HG03064 (cell line): ENCODE data around the gene HLCS.
A peak's percentile ranks its signal among the peaks of the same experiment; 100 is the strongest.
"Not testable (repeated sequence)": the region's sequence is repeated elsewhere in the genome, so short reads cannot be mapped to it uniquely, and the experiment has no call there.

Source experiments
- ATAC-seq: cut with Tn5 transposase; IDR thresholded peaks from one replicate; pipeline ENCODE4 v1.9.1; 2021; ENCODE audit warnings: low read depth; ENCODE audit not compliant: unreplicated experiment

The HLCS gene

DNA sequence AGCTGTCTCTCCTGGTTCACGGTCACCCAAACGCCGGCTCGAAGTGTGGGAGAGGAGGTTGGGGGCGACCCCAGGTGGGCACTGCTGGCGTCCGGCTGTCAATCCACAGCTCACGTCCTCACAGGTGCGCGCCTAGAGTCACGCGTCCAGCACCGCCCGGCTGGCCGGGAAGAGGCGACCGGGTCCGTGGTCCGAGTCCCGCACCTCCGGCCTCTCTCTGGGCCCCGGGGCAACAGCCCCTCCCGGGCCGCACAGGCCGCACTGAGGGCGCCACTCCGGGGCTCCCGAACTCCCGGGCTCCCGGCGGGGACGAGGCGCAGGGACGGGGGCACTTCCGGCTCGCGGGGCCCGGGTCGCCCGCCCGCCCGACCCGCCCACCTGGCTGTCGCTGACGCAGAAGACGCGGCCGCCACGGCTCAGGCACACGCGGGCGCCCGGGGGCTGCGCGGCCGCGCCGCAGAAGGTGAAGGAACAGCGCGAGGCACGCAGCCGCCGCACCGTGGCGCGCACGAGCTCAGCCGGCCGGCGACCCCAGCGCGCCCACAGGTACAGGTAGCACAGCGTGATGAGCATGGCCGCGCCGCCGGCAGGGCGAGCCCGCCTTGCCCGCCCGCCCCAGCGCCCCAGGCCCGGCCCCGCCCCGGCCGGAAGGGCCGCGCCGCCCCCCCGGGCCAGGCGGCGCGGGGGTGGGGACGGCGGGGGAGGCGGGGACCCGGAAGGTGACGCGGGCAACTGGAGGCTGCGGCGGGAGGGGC lies at the start of gene HLCS:
Gene HLCS (minus strand): TSS at position 604 of the 755 bp plus-strand sequence. CDS start 31 bp downstream, at position 573.
- ATAC-seq: peak; percentile 74

DNA sequence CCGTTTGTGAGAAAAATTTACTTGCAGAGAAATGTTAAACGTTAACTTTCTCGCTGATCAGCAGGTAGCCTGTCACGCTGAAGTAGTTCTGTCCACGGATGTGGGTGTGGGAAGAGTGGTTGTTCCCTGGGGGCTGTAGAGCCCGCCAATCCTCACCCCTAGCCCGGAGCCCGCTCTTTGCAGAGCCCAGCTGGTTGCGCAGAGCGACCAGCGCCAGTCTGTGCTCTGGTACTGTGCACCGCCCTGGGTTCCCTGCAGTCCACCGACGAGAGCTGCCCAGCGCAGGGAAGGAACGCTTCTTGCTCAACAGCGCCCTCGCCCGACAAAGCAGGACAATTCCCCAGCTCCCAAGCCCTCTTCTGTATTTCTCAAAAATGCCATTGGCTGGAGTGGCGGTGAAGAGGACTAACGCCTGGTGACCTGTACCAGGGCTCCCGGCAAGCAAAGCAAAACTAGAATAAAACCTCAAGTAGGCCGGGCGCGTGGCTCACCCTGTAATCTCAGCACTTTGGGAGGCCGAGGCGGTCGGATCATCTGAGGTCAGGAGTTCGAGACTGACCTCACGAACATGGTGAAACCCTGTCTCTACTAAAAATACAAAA lies 43.4 kb upstream of the HLCS start:
- ATAC-seq: peak; percentile 81

DNA sequence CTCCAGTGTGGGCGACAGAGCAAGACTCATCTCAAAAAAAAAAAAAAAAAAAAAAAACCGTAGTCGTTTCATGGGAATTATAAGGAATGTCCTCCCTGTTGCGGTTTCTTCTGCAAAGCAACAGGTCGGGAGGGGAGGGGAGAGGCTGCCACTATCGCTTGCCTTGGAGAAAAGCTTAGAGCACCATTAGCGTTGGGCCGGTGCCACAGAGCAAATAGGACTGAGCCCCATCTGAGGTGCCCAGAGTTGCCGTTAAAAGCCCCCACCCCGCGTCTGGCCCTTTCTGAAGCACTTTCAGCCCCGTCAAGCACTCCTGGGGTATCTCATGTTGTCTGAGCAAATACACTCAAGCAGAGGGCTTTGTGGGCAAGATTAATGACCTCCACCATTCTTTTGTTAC lies 42.3 kb upstream of the HLCS start:
- no peak for ATAC-seq

DNA sequence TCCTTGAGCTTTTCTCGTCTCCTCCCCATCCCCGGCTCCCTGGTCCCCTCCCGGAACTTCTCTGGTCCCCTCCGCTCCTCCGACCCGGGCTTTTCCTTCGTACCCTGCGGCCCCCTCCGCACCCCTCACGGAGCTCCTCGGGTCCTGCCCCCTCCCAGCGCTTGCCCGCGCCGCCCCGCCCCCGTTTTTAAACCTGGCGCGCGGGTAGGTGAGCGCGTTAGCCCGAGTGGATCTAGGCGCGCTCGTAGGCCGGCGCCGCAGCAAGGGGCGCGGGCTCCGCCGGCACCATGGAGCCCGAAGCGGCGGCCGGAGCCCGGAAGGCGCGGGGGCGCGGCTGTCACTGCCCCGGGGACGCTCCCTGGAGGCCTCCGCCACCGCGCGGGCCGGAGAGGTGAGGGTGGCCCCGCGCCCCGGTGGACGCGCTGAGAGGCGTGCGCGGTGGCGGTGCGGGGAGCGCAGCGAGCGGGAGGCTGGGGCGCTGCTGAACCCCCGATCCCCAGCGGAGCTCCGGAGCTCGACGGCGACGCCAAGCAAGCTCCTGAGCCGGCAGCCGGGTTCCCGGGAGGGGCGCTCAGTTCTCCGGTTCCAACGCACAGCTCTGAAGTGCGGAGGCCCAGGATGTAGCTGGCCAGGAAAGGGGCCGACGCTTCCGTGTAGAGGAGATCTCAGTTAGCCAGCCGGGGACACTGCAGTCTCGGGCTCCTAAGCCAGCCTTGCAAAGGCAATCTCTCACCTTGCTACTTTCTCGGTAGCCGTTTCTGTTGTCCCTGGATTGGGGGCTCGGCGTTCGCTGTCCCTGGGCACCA lies 40.2 kb upstream of the HLCS start, which contains the start of gene RIPPLY3:
Gene RIPPLY3 (plus strand): TSS at position 217 of the 806 bp plus-strand sequence. CDS start 71 bp downstream, at position 288.
- no peak for ATAC-seq

DNA sequence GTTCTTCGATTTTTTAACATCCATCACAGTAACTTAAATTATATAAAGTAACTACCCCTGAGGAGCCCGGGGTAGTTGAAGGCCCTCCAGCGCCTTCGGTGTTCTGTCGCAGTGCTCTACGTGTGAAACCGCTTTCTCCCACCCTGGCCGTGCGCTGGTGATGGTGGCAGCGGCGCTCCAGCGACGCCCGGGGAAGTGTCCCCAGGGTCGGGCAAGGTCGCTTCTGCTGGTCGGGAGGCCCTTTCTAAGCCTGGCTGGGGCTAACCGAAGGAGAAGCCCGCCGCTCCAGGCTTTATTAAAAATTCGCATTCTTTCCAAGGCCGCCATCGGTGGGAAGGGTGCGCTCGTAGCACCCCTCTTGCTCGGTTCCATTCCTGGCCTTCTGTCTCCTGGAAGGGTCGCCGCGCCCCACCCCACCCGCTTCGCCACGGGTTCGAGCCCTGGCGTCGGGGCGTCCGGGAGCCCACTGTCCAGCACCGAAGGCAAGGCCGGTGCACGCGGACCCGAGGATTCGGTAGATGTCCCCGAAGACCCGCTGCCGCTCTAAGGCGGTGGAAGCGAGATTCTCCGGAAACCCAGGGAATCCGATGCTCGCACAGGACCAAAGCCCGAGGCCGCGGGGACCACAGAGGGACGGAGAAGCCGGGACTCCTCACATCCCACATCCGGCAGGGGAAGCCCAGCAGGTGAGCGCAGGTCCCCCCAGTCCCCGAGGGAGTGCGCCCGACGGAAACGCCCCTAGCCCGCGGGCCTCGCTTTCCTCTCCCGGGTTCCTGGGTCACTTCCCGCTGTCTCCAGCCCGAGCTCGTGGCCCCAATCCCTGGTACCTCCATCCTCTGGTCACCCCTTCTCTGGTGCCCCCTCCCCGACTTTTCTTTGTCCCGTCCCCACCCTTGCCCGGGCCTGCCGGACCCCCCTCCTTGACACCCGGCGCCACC lies 39.3 kb upstream of the HLCS start:
- ATAC-seq: no peak

- ATAC-seq: not testable (repeated sequence)
Measured at GRCh38 chr21:37003917-37004316, 37.4 kb upstream of the HLCS start.

- ATAC-seq: not testable (repeated sequence)
Measured at GRCh38 chr21:37002851-37003250, 36.4 kb upstream of the HLCS start.

- ATAC-seq: no peak
Measured at GRCh38 chr21:37001441-37001840, 35.0 kb upstream of the HLCS start.

GRCh38 chr21:37000381-37000780 lies 33.9 kb upstream of the HLCS start:
- ATAC-seq: no peak

GRCh38 chr21:36999131-36999898 lies 32.8 kb upstream of the HLCS start:
- ATAC-seq: no peak

- not testable (repeated sequence) for ATAC-seq
Measured at GRCh38 chr21:36995285-36995684, 28.8 kb upstream of the HLCS start.

DNA sequence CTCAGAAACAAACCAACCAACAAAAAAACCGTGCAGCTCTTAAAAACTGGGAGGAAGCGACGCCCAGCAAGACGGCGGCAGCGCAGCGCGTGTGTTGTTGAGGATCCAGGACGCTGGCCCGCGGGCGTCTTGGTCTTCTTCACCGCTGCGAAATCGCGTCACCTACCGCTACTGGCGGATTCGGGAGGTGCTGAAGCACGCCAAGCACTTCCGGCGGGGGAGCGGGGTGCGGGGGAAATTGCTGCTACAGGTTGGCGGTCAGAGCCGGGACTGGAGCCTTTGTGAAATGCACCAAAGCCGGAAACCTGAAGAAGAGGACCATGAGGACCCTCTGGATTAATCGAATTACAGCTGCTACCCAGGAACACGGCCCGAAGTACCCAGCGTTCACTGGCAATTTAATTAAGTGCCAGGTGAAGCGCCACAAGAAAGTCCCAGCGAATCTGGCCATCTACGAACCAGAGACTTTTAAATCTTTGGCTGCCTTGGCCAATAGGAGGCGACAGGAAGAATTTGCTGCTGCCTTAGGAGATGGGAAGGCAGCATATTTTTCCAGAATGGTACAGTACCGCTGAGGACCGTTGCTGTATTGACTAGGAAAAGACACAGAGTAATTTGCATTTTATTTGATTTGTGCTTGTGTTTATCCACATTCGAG lies 28.2 kb upstream of the HLCS start:
- no peak for ATAC-seq

- ATAC-seq: no peak
Measured at GRCh38 chr21:36992671-36993070, 26.2 kb upstream of the HLCS start.

- no peak for ATAC-seq
Measured at GRCh38 chr21:36990508-36991205, 24.2 kb upstream of the HLCS start.

- peak; percentile 86 for ATAC-seq
Measured at GRCh38 chr21:36989699-36990507, 23.4 kb upstream of the HLCS start.

GRCh38 chr21:36989199-36989698 lies 22.8 kb upstream of the HLCS start:
- not testable (repeated sequence) for ATAC-seq

DNA sequence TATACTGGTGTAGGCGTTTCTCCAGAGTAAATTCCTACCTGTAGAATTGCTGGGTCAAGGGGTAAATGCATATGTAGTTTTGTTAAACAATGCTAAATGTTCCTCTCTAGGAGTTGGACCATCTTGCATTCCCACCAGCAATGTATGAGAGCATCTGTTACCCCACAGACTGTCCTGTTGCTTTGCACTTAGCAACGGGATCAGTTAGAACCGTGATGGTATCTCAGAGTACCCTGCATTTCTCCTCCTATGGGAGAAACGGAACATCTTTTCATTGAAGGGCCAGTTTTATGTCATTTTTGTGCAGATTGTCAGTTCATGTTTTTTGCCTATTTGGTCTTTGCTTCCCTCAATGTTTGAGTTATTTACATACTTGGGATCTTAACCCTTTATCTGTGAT lies 22.1 kb upstream of the HLCS start:
- no peak for ATAC-seq
